Measurements from ENCODE around the gene P4HA1. TPM values are rescaled to one million over a fixed set of nuclear protein-coding genes. Genes with fewer than 3 reads are reported as not detected.
A peak's percentile ranks its signal among the peaks of the same experiment; 100 is the strongest.

P4HA1 gene
- total RNA-seq, 2 experiments from 2014 or later = 11.6 to 36.2 TPM

DNA sequence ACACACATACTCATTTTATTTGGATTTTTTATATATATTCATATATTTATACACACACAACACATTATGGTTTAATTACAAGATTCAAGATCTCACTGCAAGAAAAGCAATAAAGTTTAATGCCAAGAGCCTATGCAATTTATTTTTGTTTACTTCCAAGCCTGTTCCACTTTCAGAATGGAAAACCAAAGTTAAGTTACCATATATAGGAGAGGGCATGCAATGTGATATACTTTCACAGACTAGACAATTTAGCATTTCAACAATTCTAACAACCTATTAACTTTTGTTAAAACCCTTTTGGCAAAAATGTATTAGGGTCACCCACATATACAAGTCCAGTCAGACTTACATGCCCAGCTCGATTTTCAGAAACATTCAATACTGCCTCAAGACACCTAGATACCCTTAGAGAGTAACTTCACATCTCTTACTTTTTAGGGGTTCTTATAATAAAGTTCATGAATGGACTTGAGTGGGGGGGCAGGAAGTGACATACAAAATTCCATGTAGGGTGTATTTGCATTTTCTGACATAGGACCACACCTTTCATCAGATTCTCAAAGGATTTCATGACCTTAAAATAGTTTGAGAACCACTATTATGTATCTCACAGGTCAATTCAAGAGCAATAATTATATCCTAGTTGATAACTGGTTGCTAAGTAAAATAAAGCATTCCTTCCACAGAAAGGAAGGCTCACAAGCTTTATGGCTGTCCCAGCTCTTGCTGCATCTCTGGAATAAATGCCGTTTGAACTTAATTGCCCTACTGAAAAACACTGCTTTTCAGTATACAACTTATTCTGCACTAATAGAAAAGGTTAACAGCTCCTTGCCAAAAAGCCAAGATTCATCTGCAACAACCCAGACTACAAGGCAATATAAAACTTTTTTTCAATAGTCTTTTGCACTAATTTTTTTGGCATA is 2.5 kb downstream of the P4HA1 start:
- CTCF ChIA-PET (ENCODE audit: unreplicated experiment) = no interaction called here
- peak; percentile 21 for DNase-seq (ENCODE audit: low spot score)
- no peaks in the 10 kb centered on the region for H3K9me3 ChIP-seq (ENCODE audit: low read length)
- H3K27ac ChIP-seq (ENCODE audit: low read depth, low read length, poor library complexity, severe bottlenecking) = no peak overlapping the region
- peak overlapping the region; percentile 87 for H3K4me3 ChIP-seq (ENCODE audit: low read depth, low read length, poor library complexity, severe bottlenecking)
- H3K9me2 ChIP-seq (ENCODE audit: insufficient read depth, low read length) = no peaks in the 10 kb centered on the region
- peaks cover 11% of the 10 kb centered on the region; the same call in 1 of the 2 replicates for H4K20me1 ChIP-seq (ENCODE audit: insufficient read depth, low read length)
- POLR2A ChIA-PET = interaction anchor here (0.5 to 3.3 kb wide), 10 partner anchors 11 to 531 kb away, joined by 3 to 23 read pairs (median 6); partner anchors contain the start of genes DNAJC9 and FAM149B1
- H3K36me3 ChIP-seq (ENCODE audit: insufficient read depth, low read length) = peaks cover 7% of the 10 kb centered on the region; the same call in 1 of the 2 replicates
- peaks cover 60% of the 10 kb centered on the region for H3K79me2 ChIP-seq (ENCODE audit: insufficient read depth, low read depth, low read length)
- no TSS peak for BruUV-seq (replicated peaks)
- H3K4me1 ChIP-seq (ENCODE audit: insufficient read depth, low read length, poor library complexity, severe bottlenecking) = peaks cover 23% of the 10 kb centered on the region
- peak overlapping the region; percentile 87 for H3K4me2 ChIP-seq (ENCODE audit: low read length)
- H2AFZ ChIP-seq (ENCODE audit: low read length) = no peak overlapping the region
- TF ChIP-seq EZH2phosphoT487 (IDR thresholded peaks at IDR 0.05; ENCODE audit: borderline replicate concordance, low read depth, low read length) = no peak
- TF ChIP-seq, protein P1, sequence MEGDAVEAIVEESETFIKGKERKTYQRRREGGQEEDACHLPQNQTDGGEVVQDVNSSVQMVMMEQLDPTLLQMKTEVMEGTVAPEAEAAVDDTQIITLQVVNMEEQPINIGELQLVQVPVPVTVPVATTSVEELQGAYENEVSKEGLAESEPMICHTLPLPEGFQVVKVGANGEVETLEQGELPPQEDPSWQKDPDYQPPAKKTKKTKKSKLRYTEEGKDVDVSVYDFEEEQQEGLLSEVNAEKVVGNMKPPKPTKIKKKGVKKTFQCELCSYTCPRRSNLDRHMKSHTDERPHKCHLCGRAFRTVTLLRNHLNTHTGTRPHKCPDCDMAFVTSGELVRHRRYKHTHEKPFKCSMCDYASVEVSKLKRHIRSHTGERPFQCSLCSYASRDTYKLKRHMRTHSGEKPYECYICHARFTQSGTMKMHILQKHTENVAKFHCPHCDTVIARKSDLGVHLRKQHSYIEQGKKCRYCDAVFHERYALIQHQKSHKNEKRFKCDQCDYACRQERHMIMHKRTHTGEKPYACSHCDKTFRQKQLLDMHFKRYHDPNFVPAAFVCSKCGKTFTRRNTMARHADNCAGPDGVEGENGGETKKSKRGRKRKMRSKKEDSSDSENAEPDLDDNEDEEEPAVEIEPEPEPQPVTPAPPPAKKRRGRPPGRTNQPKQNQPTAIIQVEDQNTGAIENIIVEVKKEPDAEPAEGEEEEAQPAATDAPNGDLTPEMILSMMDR (conservative IDR thresholded peaks at IDR 0.05; ENCODE audit: low read length) = no peak
- intact Hi-C loops (cut with micrococcal nuclease; ENCODE audit: unreplicated experiment) = no loop called here

DNA sequence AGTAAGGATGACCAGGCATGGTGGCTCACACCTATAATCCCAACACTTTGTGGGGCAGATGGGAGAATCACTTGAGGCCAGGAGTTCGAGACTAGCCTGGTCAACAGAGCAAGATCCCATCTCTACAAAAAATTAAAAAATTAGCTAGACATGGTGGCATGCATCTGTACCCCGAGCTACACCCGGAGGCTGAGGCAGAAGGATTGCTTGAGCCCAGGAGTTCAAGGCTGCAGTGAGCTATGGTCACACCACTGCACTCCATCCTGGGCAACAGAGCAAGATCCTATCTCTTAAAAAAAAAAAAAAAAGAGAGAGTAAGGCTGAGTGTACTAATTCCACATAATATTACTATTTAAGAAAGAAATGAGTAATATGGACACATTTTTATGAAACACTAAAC is 3.8 kb downstream of the P4HA1 start:
- H3K4me2 ChIP-seq (ENCODE audit: low read length) = no peak overlapping the region
- BruUV-seq (replicated peaks) = no TSS peak
- H3K4me3 ChIP-seq (ENCODE audit: low read depth, low read length, poor library complexity, severe bottlenecking) = no peak overlapping the region
- intact Hi-C loops (cut with micrococcal nuclease; ENCODE audit: unreplicated experiment) = no loop called here
- H2AFZ ChIP-seq (ENCODE audit: low read length) = no peak overlapping the region
- peaks cover 65% of the 10 kb centered on the region for H3K79me2 ChIP-seq (ENCODE audit: insufficient read depth, low read depth, low read length)
- no peak overlapping the region for H3K27ac ChIP-seq (ENCODE audit: low read depth, low read length, poor library complexity, severe bottlenecking)
- ChIA-PET CTCF (ENCODE audit: unreplicated experiment) (no interaction called here), POLR2A (interaction anchor here (0.6 to 0.9 kb wide), 5 partner anchors 9 to 946 kb away, joined by 3 to 7 read pairs (median 3); no protein-coding TSS in a partner anchor)
- no peaks in the 10 kb centered on the region for H3K9me3 ChIP-seq (ENCODE audit: low read length)
- H3K36me3 ChIP-seq (ENCODE audit: insufficient read depth, low read length) = peaks cover 7% of the 10 kb centered on the region; the same call in 1 of the 2 replicates
- H3K4me1 ChIP-seq (ENCODE audit: insufficient read depth, low read length, poor library complexity, severe bottlenecking) = peaks cover 23% of the 10 kb centered on the region
- no peaks in the 10 kb centered on the region for H3K9me2 ChIP-seq (ENCODE audit: insufficient read depth, low read length)
- TF ChIP-seq, protein P1 (conservative IDR thresholded peaks at IDR 0.05; ENCODE audit: low read length) = no peak
- no peak for TF ChIP-seq EZH2phosphoT487 (IDR thresholded peaks at IDR 0.05; ENCODE audit: borderline replicate concordance, low read depth, low read length)
- no peak for DNase-seq (ENCODE audit: low spot score)
- H4K20me1 ChIP-seq (ENCODE audit: insufficient read depth, low read length) = peaks cover 11% of the 10 kb centered on the region; the same call in 1 of the 2 replicates

Data from OCI-LY7 (cell line).